IPS DF 6.9 (cell line): Measurements from ENCODE around the gene CKAP2.
A peak's percentile ranks its signal among the peaks of the same experiment; 100 is the strongest.
"Not testable (repeated sequence)": the region's sequence is repeated elsewhere in the genome, so short reads cannot be mapped to it uniquely, and the experiment has no call there.

Experiments
- DNase-seq: peaks from one replicate; pipeline ENCODE4 v3.0.0-alpha.2; 2013; ENCODE audit warnings: low read depth, low spot score
- H3K27ac ChIP-seq: one replicate; pipeline ENCODE4 v1.5.1; 2013; ENCODE audit warnings: low read length, control low read depth
- H3K27me3 ChIP-seq: 2 replicates; pipeline ENCODE4 v1.6.1; 2013; ENCODE audit warnings: mild to moderate bottlenecking, low read length; ENCODE audit not compliant: control insufficient read depth, insufficient read depth
- H3K36me3 ChIP-seq: 2 replicates; pipeline ENCODE4 v1.6.1; 2013; ENCODE audit warnings: low read length; ENCODE audit not compliant: control insufficient read depth, insufficient read depth
- H3K4me1 ChIP-seq: 2 replicates; pipeline ENCODE4 v1.6.1; 2013; ENCODE audit warnings: low read length; ENCODE audit not compliant: control insufficient read depth, insufficient read depth
- H3K4me3 ChIP-seq: 2 replicates; pipeline ENCODE4 v1.5.1; 2013; ENCODE audit warnings: mild to moderate bottlenecking, low read length
- H3K9me3 ChIP-seq: 2 replicates; pipeline ENCODE4 v1.6.1; 2013; ENCODE audit warnings: low read length, inconsistent platforms; ENCODE audit not compliant: control insufficient read depth, insufficient read depth
- WGBS: extraction: QIAGEN DNeasy Blood & Tissue Kit; methylation state at CpG from one replicate; pipeline ENCODE4 v1.1.7; 2013; ENCODE audit warnings: mixed read lengths, missing lambda C conversion rate; ENCODE audit not compliant: insufficient read length, insufficient coverage; 5-methylcytosine and 5-hydroxymethylcytosine counted together

CKAP2 gene, protein sequence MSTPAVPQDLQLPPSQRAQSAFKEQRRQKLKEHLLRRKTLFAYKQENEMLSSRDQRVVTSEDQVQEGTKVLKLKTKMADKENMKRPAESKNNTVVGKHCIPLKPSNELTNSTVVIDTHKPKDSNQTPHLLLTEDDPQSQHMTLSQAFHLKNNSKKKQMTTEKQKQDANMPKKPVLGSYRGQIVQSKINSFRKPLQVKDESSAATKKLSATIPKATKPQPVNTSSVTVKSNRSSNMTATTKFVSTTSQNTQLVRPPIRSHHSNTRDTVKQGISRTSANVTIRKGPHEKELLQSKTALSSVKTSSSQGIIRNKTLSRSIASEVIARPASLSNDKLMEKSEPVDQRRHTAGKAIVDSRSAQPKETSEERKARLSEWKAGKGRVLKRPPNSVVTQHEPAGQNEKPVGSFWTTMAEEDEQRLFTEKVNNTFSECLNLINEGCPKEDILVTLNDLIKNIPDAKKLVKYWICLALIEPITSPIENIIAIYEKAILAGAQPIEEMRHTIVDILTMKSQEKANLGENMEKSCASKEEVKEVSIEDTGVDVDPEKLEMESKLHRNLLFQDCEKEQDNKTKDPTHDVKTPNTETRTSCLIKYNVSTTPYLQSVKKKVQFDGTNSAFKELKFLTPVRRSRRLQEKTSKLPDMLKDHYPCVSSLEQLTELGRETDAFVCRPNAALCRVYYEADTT

GRCh38 chr13:52454820-52455676 lies at the start of gene CKAP2:
Gene CKAP2 (plus strand): TSS chr13:52455478. CDS start chr13:52455557, 79 bp downstream.
- no peak within 1 kb of the TSS for H3K27ac ChIP-seq

GRCh38 chr13:52405767-52406494 lies 49.3 kb upstream of the CKAP2 start, which contains the start of gene THSD1:
Gene THSD1 (minus strand): TSS chr13:52406172. CDS start chr13:52402600, 3,572 bp downstream.
- no CpG with 5 or more reads among the region's 68 CpGs for WGBS
- H3K9me3 ChIP-seq, result no peaks in the 10 kb centered on the region

More at GRCh38 chr13:52454820-52455676, at the start of gene CKAP2:
- Histone ChIP-seq H3K36me3 (peaks cover 3% of the 10 kb centered on the region; the same call in 1 of the 2 replicates), H3K4me3 (peak within 1 kb of the TSS; percentile 97), H3K9me3 (no peaks in the 10 kb centered on the region), H3K27me3 (no peaks in the 10 kb centered on the region), H3K4me1 (no peaks in the 10 kb centered on the region)
- WGBS, result no CpG with 5 or more reads among the region's 56 CpGs
- peak; percentile 90 for DNase-seq

DNA sequence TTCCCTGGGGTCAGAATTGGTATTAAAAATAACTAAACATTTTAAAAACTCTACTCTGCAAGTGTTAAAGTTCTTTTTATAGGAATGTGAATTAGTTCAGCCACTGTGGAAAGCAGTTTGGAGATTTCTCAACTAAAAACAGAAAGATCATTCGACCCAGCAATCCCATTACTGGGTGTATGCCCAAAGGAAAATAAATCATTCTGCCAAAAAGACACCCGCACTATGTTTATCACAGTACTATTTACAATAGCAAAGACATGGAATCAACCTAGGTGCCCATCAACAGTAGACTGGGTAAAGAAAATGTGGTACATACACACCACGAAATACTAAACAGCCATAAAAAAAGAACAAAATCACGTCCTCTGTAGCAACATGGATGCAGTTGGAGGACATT lies 48.6 kb upstream of the CKAP2 start:
- no CpG with 5 or more reads among the region's 4 CpGs for WGBS

More at GRCh38 chr13:52405767-52406494, 49.3 kb upstream of the CKAP2 start, which contains the start of gene THSD1:
- H3K4me3 ChIP-seq, result peak within 1 kb of the TSS; percentile 52; the same call in 1 of the 2 replicates
- no peak within 1 kb of the TSS for H3K27ac ChIP-seq
- H3K36me3 ChIP-seq, result no peaks in the 10 kb centered on the region
- H3K27me3 ChIP-seq, result peaks cover 6% of the 10 kb centered on the region; the same call in 1 of the 2 replicates
- DNase-seq, result no peak
- no peaks in the 10 kb centered on the region for H3K4me1 ChIP-seq

GRCh38 chr13:52407436-52407835 lies 47.8 kb upstream of the CKAP2 start:
- not testable (repeated sequence) for H3K36me3 ChIP-seq, H3K27ac ChIP-seq, H3K4me3 ChIP-seq, H3K27me3 ChIP-seq, H3K4me1 ChIP-seq, DNase-seq, H3K9me3 ChIP-seq
- no CpG with 5 or more reads among the region's 12 CpGs for WGBS

More for the DNA sequence above, 48.6 kb upstream of the CKAP2 start:
- DNase-seq, result no peak
- Histone ChIP-seq H3K27ac (no peak overlapping the region), H3K27me3 (peaks cover 6% of the 10 kb centered on the region; the same call in 1 of the 2 replicates), H3K4me3 (no peak overlapping the region), H3K9me3 (no peaks in the 10 kb centered on the region), H3K36me3 (no peaks in the 10 kb centered on the region), H3K4me1 (no peaks in the 10 kb centered on the region)

DNA sequence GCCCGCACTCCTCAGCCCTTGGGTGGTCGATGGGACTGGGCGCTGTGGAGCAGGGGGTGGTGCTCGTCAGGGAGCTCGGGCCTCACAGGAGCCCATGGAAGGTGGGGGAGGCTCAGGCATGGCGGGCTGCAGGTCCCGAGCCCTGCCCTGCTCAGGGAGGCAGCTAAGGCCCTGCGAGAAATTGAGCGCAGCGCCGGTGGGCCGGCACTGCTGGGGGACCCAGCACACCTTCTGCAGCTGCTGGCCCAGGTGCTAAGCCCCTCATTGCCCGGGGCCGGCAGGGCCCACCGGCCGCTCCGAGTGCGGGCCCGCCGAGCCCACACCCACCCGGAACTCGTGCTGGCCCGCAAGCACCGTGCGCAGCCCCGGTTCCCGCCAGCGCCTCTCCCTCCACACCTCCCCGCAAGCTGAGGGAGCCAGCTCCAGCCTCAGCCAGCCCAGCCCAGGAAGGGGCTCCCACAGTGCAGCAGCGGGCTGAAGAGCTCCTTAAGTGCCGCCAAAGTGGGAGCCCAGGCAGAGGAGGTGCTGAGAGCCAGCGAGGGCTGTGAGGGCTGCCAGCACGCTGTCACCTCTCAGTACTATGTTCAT lies 47.1 kb upstream of the CKAP2 start:
- WGBS, result no CpG with 5 or more reads among the region's 33 CpGs
- not testable (repeated sequence) for H3K4me1 ChIP-seq, H3K36me3 ChIP-seq, H3K9me3 ChIP-seq, H3K27me3 ChIP-seq, H3K4me3 ChIP-seq, DNase-seq, H3K27ac ChIP-seq

- Histone ChIP-seq H3K27ac (no peak overlapping the region), H3K4me1 (no peaks in the 10 kb centered on the region), H3K9me3 (no peaks in the 10 kb centered on the region), H3K27me3 (no peaks in the 10 kb centered on the region), H3K36me3 (no peaks in the 10 kb centered on the region), H3K4me3 (no peak overlapping the region)
- WGBS, result no CpG with 5 or more reads among the region's 4 CpGs
- DNase-seq, result no peak
Measured at GRCh38 chr13:52411629-52412028, 43.6 kb upstream of the CKAP2 start.

- Histone ChIP-seq H3K27me3 (no peaks in the 10 kb centered on the region), H3K27ac (no peak overlapping the region), H3K4me3 (no peak overlapping the region), H3K36me3 (no peaks in the 10 kb centered on the region), H3K4me1 (no peaks in the 10 kb centered on the region), H3K9me3 (no peaks in the 10 kb centered on the region)
- DNase-seq, result no peak
- 100% methylated on average over 1 of the region's 1 CpG for WGBS
Measured at GRCh38 chr13:52412128-52412527, 43.1 kb upstream of the CKAP2 start.

GRCh38 chr13:52414051-52414450 lies 41.2 kb upstream of the CKAP2 start:
- WGBS, result no CpG with 5 or more reads among the region's 1 CpG
- H3K27ac ChIP-seq, result no peak overlapping the region
- H3K9me3 ChIP-seq, result no peaks in the 10 kb centered on the region
- H3K4me3 ChIP-seq, result no peak overlapping the region
- H3K27me3 ChIP-seq, result no peaks in the 10 kb centered on the region
- no peak for DNase-seq
- H3K36me3 ChIP-seq, result no peaks in the 10 kb centered on the region; the same call in 1 of the 2 replicates
- H3K4me1 ChIP-seq, result no peaks in the 10 kb centered on the region

DNA sequence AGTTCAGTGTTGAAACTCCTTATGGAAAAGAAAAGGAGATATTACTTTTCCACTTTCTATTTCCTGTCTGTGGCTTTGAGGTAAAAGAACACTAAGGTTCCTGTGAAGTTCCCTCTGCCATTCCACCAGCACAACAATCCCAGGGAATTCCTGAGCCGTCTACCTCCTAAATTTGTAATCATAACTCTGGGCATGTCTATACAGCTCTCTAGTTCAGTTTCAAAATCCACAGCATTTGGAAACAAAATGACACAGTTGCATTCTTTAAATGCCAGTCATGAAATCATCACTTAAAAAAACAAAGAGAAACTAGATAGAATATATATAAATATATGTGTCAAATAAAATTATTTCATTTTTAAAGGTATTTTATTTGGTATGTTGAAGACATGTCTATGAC lies 40.3 kb upstream of the CKAP2 start:
- H3K36me3 ChIP-seq, result no peaks in the 10 kb centered on the region; the same call in 1 of the 2 replicates
- no peak overlapping the region for H3K27ac ChIP-seq

More for the DNA sequence above, 40.3 kb upstream of the CKAP2 start:
- Histone ChIP-seq H3K27me3 (no peaks in the 10 kb centered on the region), H3K4me3 (no peak overlapping the region), H3K9me3 (no peaks in the 10 kb centered on the region), H3K4me1 (no peaks in the 10 kb centered on the region)
- DNase-seq, result no peak
- no CpG with 5 or more reads among the region's 1 CpG for WGBS
